Heart left ventricle (tissue), 13 donors: Measurements from ENCODE around the gene CD160.

ENCODE experiments used
- POLR2A ChIP-seq, 2 donors: fragments of 450-650 bp; IDR thresholded peaks; one replicate each; pipeline ENCODE4 v1.6.1; 2017; ENCODE audit warnings: antibody characterized with exemption in 2 of 2, mild to moderate bottlenecking in 2 of 2, moderate library complexity in 2 of 2
- TF ChIP-seq, protein P1 (sequence below), 12 donors: fragments of 200-600 bp; sonication (generic) in 4 of 12; IDR thresholded peaks; one replicate each; pipeline versions ENCODE4 v1.5.0 to v1.8.0; 2018 to 2022; ENCODE audit warnings: antibody characterized with exemption in 12 of 12, mild to moderate bottlenecking in 5 of 12
- donor health status: ischemic (EF 13 %, LVEDD 7.1; RV severe dilation, severe dysfunction).
- donor health status: DM: no; HTN: yes; CAD: no.
- donor health status: DM: no; HTN: no; CAD: no.
- donor health status: ischemic (EF 25% LVEDD 6.9; RV normal size, moderate dysfunction).
- donor health status: ischemic (EF 25% LVEDD 5.7; RV mildly dilated, moderate dysfunction).
- donor health status: ischemic (EF 35%, LVEDD 5.7; RV mildly dilated, moderate dysfunction).
- donor health status: nonischemic (EF 11% LVEDD 7.7; RV severe dilation, severe dysfunction).
- donor health status: DM: yes; HTN: yes; CAD: no.
- donor health status: PGD.
- donor health status: ischemic (EF 29% LVEDD 5.4; RV normal size, mild dysfunction).
- donor health status: nonischemic (EF 23%, LVEDD 6.1; RV moderate dilation, normal function).

DNA sequence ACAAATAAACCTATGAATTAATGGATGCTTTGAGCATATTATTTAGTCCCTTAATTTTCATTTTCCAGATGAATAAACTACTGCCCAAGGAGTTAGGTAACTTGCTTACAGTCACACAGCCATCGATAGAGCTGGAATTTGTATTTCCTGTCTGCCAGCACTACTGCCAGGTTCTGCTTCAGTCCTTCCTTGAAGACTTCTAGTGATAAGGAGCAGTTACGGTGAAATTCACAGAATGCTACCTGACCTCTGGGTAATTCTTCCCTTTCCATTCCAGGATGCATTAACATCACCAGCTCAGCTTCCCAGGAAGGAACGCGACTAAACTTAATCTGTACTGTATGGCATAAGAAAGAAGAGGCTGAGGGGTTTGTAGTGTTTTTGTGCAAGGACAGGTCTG, 11.2 kb downstream of the CD160 start:
- TF ChIP-seq, protein P1, sequence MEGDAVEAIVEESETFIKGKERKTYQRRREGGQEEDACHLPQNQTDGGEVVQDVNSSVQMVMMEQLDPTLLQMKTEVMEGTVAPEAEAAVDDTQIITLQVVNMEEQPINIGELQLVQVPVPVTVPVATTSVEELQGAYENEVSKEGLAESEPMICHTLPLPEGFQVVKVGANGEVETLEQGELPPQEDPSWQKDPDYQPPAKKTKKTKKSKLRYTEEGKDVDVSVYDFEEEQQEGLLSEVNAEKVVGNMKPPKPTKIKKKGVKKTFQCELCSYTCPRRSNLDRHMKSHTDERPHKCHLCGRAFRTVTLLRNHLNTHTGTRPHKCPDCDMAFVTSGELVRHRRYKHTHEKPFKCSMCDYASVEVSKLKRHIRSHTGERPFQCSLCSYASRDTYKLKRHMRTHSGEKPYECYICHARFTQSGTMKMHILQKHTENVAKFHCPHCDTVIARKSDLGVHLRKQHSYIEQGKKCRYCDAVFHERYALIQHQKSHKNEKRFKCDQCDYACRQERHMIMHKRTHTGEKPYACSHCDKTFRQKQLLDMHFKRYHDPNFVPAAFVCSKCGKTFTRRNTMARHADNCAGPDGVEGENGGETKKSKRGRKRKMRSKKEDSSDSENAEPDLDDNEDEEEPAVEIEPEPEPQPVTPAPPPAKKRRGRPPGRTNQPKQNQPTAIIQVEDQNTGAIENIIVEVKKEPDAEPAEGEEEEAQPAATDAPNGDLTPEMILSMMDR (IDR thresholded peaks at IDR 0.05) = no peak
- no peak for TF ChIP-seq POLR2A (IDR thresholded peaks at IDR 0.05)
